Chondrocyte (in vitro differentiated cells): Measurements from ENCODE around the gene SBK2. TPM values are rescaled to one million over a fixed set of nuclear protein-coding genes. Genes with fewer than 3 reads are reported as not detected.
"Not testable (repeated sequence)": the region's sequence is repeated elsewhere in the genome, so short reads cannot be mapped to it uniquely, and the experiment has no call there.

Source experiments
- DNase-seq: peaks from one replicate; pipeline ENCODE4 v3.0.0; 2021; ENCODE audit warnings: mixed read lengths, low spot score
- H3K27ac Mint-ChIP-seq: one replicate; pipeline ENCODE4 v1.8.0; 2021; ENCODE audit warnings: mild to moderate bottlenecking, moderate library complexity, mixed read lengths; ENCODE audit not compliant: unreplicated experiment
- H3K27me3 Mint-ChIP-seq: 2 replicates; pipeline ENCODE4 v1.8.0; 2021; ENCODE audit warnings: low read depth, mixed read lengths
- H3K36me3 Mint-ChIP-seq: 2 replicates; pipeline ENCODE4 v1.8.0; 2021; ENCODE audit warnings: low read depth, mixed read lengths
- H3K4me1 Mint-ChIP-seq: 2 replicates; pipeline ENCODE4 v1.8.0; 2021; ENCODE audit warnings: low read depth, mild to moderate bottlenecking, mixed read lengths
- H3K4me3 Mint-ChIP-seq: one replicate; pipeline ENCODE4 v1.8.0; 2021; ENCODE audit warnings: mild to moderate bottlenecking, moderate library complexity, mixed read lengths; ENCODE audit not compliant: unreplicated experiment
- H3K9me3 Mint-ChIP-seq: 2 replicates; pipeline ENCODE4 v1.8.0; 2021; ENCODE audit warnings: low read depth, mixed read lengths
- CTCF ChIP-seq: fragments of 200-600 bp; sonication (generic); IDR thresholded peaks from 2 replicates; pipeline ENCODE4 v1.5.0; 2021; ENCODE audit warnings: antibody characterized with exemption, mild to moderate bottlenecking, moderate library complexity
- total RNA-seq: library from RNA; stranded (reverse); gene quantifications from 3 replicates; pipeline ENCODE4 v1.2.1, GENCODE V29; 2021

Gene SBK2
- total RNA-seq, 1 donor from 2014 or later, result not detected

- TF ChIP-seq CTCF, result no peak
- Mint-ChIP-seq H3K9me3 (no peaks in the 10 kb centered on the region), H3K36me3 (peaks cover 15% of the 10 kb centered on the region), H3K27me3 (no peaks in the 10 kb centered on the region), H3K27ac (no peak overlapping the region), H3K4me3 (no peak overlapping the region), H3K4me1 (peaks cover 24% of the 10 kb centered on the region)
- no peak for DNase-seq
These were observed 41.3 kb upstream of the SBK2 start for GRCh38 chr19:55578031-55578760.

- Mint-ChIP-seq H3K27me3 (no peaks in the 10 kb centered on the region), H3K4me3 (no peak overlapping the region), H3K27ac (no peak overlapping the region), H3K9me3 (no peaks in the 10 kb centered on the region), H3K36me3 (peaks cover 15% of the 10 kb centered on the region), H3K4me1 (peaks cover 19% of the 10 kb centered on the region)
- no peak for TF ChIP-seq CTCF
- no peak for DNase-seq
These were observed 39.8 kb upstream of the SBK2 start for GRCh38 chr19:55576746-55577145.

GRCh38 chr19:55573929-55574328 lies 37.0 kb upstream of the SBK2 start:
- not testable (repeated sequence) for H3K9me3 Mint-ChIP-seq, H3K27ac Mint-ChIP-seq, H3K4me1 Mint-ChIP-seq, DNase-seq, H3K4me3 Mint-ChIP-seq, H3K27me3 Mint-ChIP-seq
- H3K36me3 Mint-ChIP-seq, result peaks cover 11% of the 10 kb centered on the region

- DNase-seq, H3K4me3 Mint-ChIP-seq, H3K9me3 Mint-ChIP-seq, H3K27ac Mint-ChIP-seq, H3K27me3 Mint-ChIP-seq, H3K4me1 Mint-ChIP-seq, H3K36me3 Mint-ChIP-seq: not testable (repeated sequence)
These were observed 32.5 kb upstream of the SBK2 start for GRCh38 chr19:55569477-55569876.

- Mint-ChIP-seq H3K27ac (no peak overlapping the region), H3K36me3 (no peaks in the 10 kb centered on the region), H3K4me1 (no peaks in the 10 kb centered on the region), H3K27me3 (peaks cover 4% of the 10 kb centered on the region), H3K4me3 (no peak overlapping the region), H3K9me3 (no peaks in the 10 kb centered on the region)
- no peak for TF ChIP-seq CTCF
- DNase-seq, result no peak
These were observed 30.9 kb upstream of the SBK2 start for GRCh38 chr19:55567708-55568328.

GRCh38 chr19:55566823-55567222 lies 29.9 kb upstream of the SBK2 start:
- H3K27ac Mint-ChIP-seq, result no peak overlapping the region
- no peaks in the 10 kb centered on the region for H3K9me3 Mint-ChIP-seq

More at GRCh38 chr19:55566823-55567222, 29.9 kb upstream of the SBK2 start:
- Mint-ChIP-seq H3K27me3 (peaks cover 4% of the 10 kb centered on the region), H3K36me3 (no peaks in the 10 kb centered on the region), H3K4me1 (no peaks in the 10 kb centered on the region), H3K4me3 (no peak overlapping the region)
- TF ChIP-seq CTCF, result no peak
- no peak for DNase-seq
